ENCODE results near the gene KLK1. TPM values are rescaled to one million over a fixed set of nuclear protein-coding genes. Genes with fewer than 3 reads are reported as not detected.

Gene KLK1
- total and polyA plus RNA-seq, 10 of the 15 experiments (the other 5 are each of a cell fraction or from before 2014, with no cell fraction given): 3.4 to 27.5 (median 20.2) TPM

- Histone ChIP-seq H3K27ac (ENCODE audit: control insufficient read depth, insufficient read depth) (no peak overlapping the region), H3K27me3 (replicated peaks in 1 of 2; ENCODE audit: control insufficient read depth in 2 of 2, insufficient read depth in 2 of 2, low read length in 1 of 2) (no peaks in the 10 kb centered on the region), H3K79me2 (ENCODE audit: control insufficient read depth, insufficient read depth, low read length) (peaks cover 27% of the 10 kb centered on the region), H3K4me3 (no peak overlapping the region), H3K4me1 (ENCODE audit: control insufficient read depth, insufficient read depth, low read length) (peaks cover 8% of the 10 kb centered on the region), H3K9ac (ENCODE audit: control insufficient read depth, insufficient read depth, low read length) (no peak overlapping the region), H2AFZ (ENCODE audit: control insufficient read depth, low read depth, low read length) (no peak overlapping the region), H4K20me1 (ENCODE audit: control insufficient read depth, insufficient read depth) (peaks cover 8% of the 10 kb centered on the region), H3K4me2 (ENCODE audit: control insufficient read depth, insufficient read depth) (no peak overlapping the region), H3K9me3 (replicated peaks; ENCODE audit: control insufficient read depth, insufficient read depth, low read length) (no peaks in the 10 kb centered on the region), H3K36me3 (ENCODE audit: control insufficient read depth in 2 of 2, insufficient read depth in 2 of 2, low read length in 1 of 2) (peaks cover 26 to 34% of the 10 kb centered on the region in 2 experiments)
- ChIA-PET CTCF (interaction anchor here (3.4 kb wide), 1 partner anchor 125 kb away, joined by 24 read pairs; no protein-coding TSS in a partner anchor), SMC1A (ENCODE audit: uncharacterized antibody, unreplicated experiment) (interaction anchor here (2.0 kb wide), 1 partner anchor 124 kb away, joined by 7 read pairs; no protein-coding TSS in a partner anchor), POLR2A (no interaction called here), RAD21 (ENCODE audit: unreplicated experiment) (interaction anchor here (6.7 kb wide), 1 partner anchor 124 kb away, joined by 35 read pairs; no protein-coding TSS in a partner anchor)
- no peak for ATAC-seq
- BruUV-seq (replicated peaks): no TSS peak
- 85% methylated on average over 7 of the region's 7 CpGs for WGBS (ENCODE audit: insufficient coverage, insufficient replicate concordance, low lambda C conversion rate, missing lambda C conversion rate)
- intact Hi-C loops (cut with micrococcal nuclease; ENCODE audit: unreplicated experiment): no loop called here
- no peak for TF ChIP-seq NKRF (conservative IDR thresholded peaks at IDR 0.05)
- TF ChIP-seq ZZZ3 (IDR thresholded peaks at IDR 0.05; ENCODE audit: control insufficient read depth, insufficient read length, low read depth): no peak
- no peak for TF ChIP-seq CBFB (IDR thresholded peaks at IDR 0.05; ENCODE audit: low read depth)
- TF ChIP-seq ATF2 (IDR thresholded peaks at IDR 0.05; ENCODE audit: low read length): no peak
- no peak for TF ChIP-seq TCF3 (IDR thresholded peaks at IDR 0.05; ENCODE audit: borderline replicate concordance, insufficient read depth, low read depth, low read length)
- TF ChIP-seq YY1 (IDR thresholded peaks at IDR 0.05; ENCODE audit: low read depth, low read length): no peak
- no peak for TF ChIP-seq ZNF274 (IDR thresholded peaks at IDR 0.05; ENCODE audit: insufficient read depth, insufficient read length)
- no peak for TF ChIP-seq RELB (IDR thresholded peaks at IDR 0.05; ENCODE audit: low read depth)
- no peak for TF ChIP-seq HDGF (IDR thresholded peaks at IDR 0.05)
- TF ChIP-seq HCFC1 (IDR thresholded peaks at IDR 0.05; ENCODE audit: low read length): no peak
- TF ChIP-seq USF1 (IDR thresholded peaks at IDR 0.05; ENCODE audit: borderline replicate concordance, extremely low read length, insufficient read depth, low read depth, low read length): no peak
- TF ChIP-seq BHLHE40 (IDR thresholded peaks at IDR 0.05; ENCODE audit: borderline replicate concordance in 1 of 2, low read depth in 2 of 2, low read length in 1 of 2): no peak
- no peak for TF ChIP-seq PML (IDR thresholded peaks at IDR 0.05; ENCODE audit: low read length)
- no peak for TF ChIP-seq PRDM15 (CRISPR knock-in tag; IDR thresholded peaks at IDR 0.05)
- in situ Hi-C loops (cut with MboI): no loop called here
- DNase-seq (ENCODE audit: low read depth, low spot score): no peak
- no peak for FAIRE-seq
Observed at GRCh38 chr19:50797429-50797780, 26.2 kb downstream of the KLK1 start.
